Brain microvascular endothelial cell (primary cell): ENCODE measurements around the gene MTAP.
A peak's percentile ranks its signal among the peaks of the same experiment; 100 is the strongest.

Experiments used
- DNase-seq: peaks from one replicate; pipeline ENCODE4 v3.0.0-alpha.2; 2020
- H3K27ac ChIP-seq: fragments of 250-450 bp; sonication (Bioruptor Pico); 2 replicates; pipeline ENCODE4 v1.5.1; 2020; ENCODE audit warnings: mild to moderate bottlenecking, moderate library complexity
- H3K27me3 ChIP-seq: fragments of 250-450 bp; sonication (Bioruptor Pico); replicated peaks from 2 replicates; pipeline ENCODE4 v1.5.1; 2020; ENCODE audit warnings: mild to moderate bottlenecking
- H3K36me3 ChIP-seq: fragments of 250-450 bp; sonication (Bioruptor Pico); replicated peaks from 2 replicates; pipeline ENCODE4 v1.5.1; 2020; ENCODE audit warnings: mild to moderate bottlenecking
- H3K4me3 ChIP-seq: 2 replicates; pipeline ENCODE4 v1.5.1; 2011; ENCODE audit warnings: low read depth, mild to moderate bottlenecking, control low read depth, low read length, moderate library complexity
- in situ Hi-C: cut with HindIII; loops from 2 replicates; pipeline ENCODE4 v1.10.0; 2017; ENCODE audit warnings: low sequenced_read_pairs, low pct_ligation_motif_present
- TF ChIP-seq, protein P1 (sequence below): IDR thresholded peaks from 2 replicates; pipeline ENCODE4 v1.5.1; 2011; ENCODE audit warnings: low read depth, mild to moderate bottlenecking, moderate library complexity, low read length, control low read depth, inconsistent platforms; ENCODE audit errors: missing control alignments

The MTAP gene

GRCh38 chr9:21802418-21803000 lies at the start of gene MTAP:
Gene MTAP, plus strand, starts transcription at chr9:21802636. Its CDS starts 113 bp downstream, at chr9:21802749.
- in situ Hi-C loops = loop anchor here (25.0 kb wide), 1 partner anchor 210 kb away; the partner anchor contains the start of gene CDKN2B
- peak within 1 kb of the TSS; percentile 79 for H3K4me3 ChIP-seq
- H3K36me3 ChIP-seq = no peaks in the 10 kb centered on the region
- DNase-seq = peak; percentile 92
- no peaks in the 10 kb centered on the region for H3K27me3 ChIP-seq
- TF ChIP-seq, protein P1, sequence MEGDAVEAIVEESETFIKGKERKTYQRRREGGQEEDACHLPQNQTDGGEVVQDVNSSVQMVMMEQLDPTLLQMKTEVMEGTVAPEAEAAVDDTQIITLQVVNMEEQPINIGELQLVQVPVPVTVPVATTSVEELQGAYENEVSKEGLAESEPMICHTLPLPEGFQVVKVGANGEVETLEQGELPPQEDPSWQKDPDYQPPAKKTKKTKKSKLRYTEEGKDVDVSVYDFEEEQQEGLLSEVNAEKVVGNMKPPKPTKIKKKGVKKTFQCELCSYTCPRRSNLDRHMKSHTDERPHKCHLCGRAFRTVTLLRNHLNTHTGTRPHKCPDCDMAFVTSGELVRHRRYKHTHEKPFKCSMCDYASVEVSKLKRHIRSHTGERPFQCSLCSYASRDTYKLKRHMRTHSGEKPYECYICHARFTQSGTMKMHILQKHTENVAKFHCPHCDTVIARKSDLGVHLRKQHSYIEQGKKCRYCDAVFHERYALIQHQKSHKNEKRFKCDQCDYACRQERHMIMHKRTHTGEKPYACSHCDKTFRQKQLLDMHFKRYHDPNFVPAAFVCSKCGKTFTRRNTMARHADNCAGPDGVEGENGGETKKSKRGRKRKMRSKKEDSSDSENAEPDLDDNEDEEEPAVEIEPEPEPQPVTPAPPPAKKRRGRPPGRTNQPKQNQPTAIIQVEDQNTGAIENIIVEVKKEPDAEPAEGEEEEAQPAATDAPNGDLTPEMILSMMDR = no peak
- peak within 1 kb of the TSS; percentile 66 for H3K27ac ChIP-seq

- TF ChIP-seq, protein P1 = no peak
- no peak for DNase-seq
- in situ Hi-C loops = no loop called here
Measured at GRCh38 chr9:21753523-21753922, 48.9 kb upstream of the MTAP start.

GRCh38 chr9:21754741-21755140 lies 47.7 kb upstream of the MTAP start:
- no peaks in the 10 kb centered on the region for H3K27me3 ChIP-seq
- no peak overlapping the region for H3K27ac ChIP-seq
- no peak for DNase-seq
- in situ Hi-C loops = no loop called here
- TF ChIP-seq, protein P1 = no peak
- no peaks in the 10 kb centered on the region for H3K36me3 ChIP-seq
- H3K4me3 ChIP-seq = no peak overlapping the region

More at GRCh38 chr9:21753523-21753922, 48.9 kb upstream of the MTAP start:
- no peaks in the 10 kb centered on the region for H3K27me3 ChIP-seq
- no peak overlapping the region for H3K4me3 ChIP-seq
- H3K27ac ChIP-seq = no peak overlapping the region
- H3K36me3 ChIP-seq = no peaks in the 10 kb centered on the region

DNA sequence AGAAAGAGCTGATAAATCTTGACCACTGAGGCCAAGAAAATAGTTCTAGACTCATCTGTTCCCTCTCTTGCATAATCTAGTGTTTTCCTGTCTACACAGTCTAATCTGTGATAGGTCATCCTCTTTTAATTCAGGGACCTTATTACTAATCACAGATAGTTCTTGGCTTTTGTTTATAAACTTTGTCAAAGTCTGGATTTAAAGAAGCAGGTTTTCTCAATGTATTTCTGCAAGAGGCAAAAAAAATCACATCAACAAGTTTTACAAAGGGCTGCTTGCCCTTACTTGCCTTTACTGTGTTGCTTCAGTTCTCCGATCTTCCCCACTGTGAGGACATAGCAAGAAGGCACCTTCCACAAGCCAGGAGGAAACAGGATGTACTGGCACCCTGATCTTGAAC lies 43.9 kb upstream of the MTAP start:
- no peak overlapping the region for H3K4me3 ChIP-seq
- TF ChIP-seq, protein P1 = no peak
- no peaks in the 10 kb centered on the region for H3K27me3 ChIP-seq
- H3K36me3 ChIP-seq = no peaks in the 10 kb centered on the region
- H3K27ac ChIP-seq = no peak overlapping the region
- in situ Hi-C loops = no loop called here
- no peak for DNase-seq

DNA sequence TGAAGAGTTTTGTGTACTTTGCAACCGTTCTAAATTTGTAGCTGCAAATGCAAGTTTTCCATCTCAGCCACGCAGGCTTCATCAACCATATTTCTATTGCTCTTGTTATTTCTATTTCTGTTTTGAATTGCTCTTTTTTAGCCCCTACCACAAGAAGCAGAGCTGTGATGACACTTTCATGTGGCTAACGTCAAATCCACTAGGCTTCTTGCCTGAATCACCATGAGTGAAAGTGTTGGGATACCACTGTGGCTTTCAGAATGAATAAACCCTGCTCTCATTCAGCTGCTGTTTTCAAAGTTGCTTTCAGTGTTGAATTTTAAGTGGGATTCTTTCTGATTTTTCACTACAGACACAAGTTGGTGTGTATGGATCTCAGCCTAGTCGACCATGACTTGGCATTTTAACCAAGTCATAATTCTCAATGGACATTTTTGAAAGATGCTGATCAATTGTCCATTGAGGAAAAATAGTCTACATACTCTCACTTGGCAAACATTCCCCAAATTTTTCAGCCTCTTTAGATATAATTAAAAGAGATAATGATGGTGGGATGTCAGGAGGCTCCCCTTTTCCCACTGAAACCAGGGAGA lies 41.0 kb upstream of the MTAP start:
- no peaks in the 10 kb centered on the region for H3K27me3 ChIP-seq
- TF ChIP-seq, protein P1 = no peak
- in situ Hi-C loops = no loop called here
- H3K36me3 ChIP-seq = no peaks in the 10 kb centered on the region
- H3K4me3 ChIP-seq = no peak overlapping the region
- no peak for DNase-seq
- H3K27ac ChIP-seq = no peak overlapping the region
